CD4-positive, alpha-beta memory T cell (primary cell): ENCODE measurements around the gene C11orf21. TPM values are rescaled to one million over a fixed set of nuclear protein-coding genes. Genes with fewer than 3 reads are reported as not detected.

ENCODE experiments used
- CTCF ChIA-PET: fragments of 350-600 bp; sonication (Branson Sonifier 250); formaldehyde crosslinking; loops from one replicate; lab custom pipeline; 2021; ENCODE audit warnings: inconsistent platforms; ENCODE audit not compliant: partially characterized antibody; lab: Charles Lee
- POLR2A ChIA-PET: fragments of 350-600 bp; sonication (Branson Sonifier 250); formaldehyde crosslinking; loops from one replicate; lab custom pipeline; 2021; ENCODE audit not compliant: partially characterized antibody; lab: Charles Lee
- DNase-seq, 5 donors: peaks; one replicate each; pipeline versions ENCODE4 v3.0.0 to v3.0.0-alpha.2; 2020 to 2022; ENCODE audit warnings: mixed read lengths in 1 of 5
- H3K27ac ChIP-seq: one replicate; pipeline ENCODE4 v1.7.0; 2013; ENCODE audit warnings: low read depth, low read length
- H3K27me3 ChIP-seq: 2 replicates; pipeline ENCODE4 v1.7.0; 2013; ENCODE audit warnings: mild to moderate bottlenecking, low read length, moderate library complexity; ENCODE audit not compliant: insufficient read depth
- H3K36me3 ChIP-seq: 2 replicates; pipeline ENCODE4 v1.7.0; 2013; ENCODE audit warnings: mild to moderate bottlenecking, low read length, moderate library complexity; ENCODE audit not compliant: insufficient read depth
- H3K4me1 ChIP-seq: 2 replicates; pipeline ENCODE4 v1.7.0; 2013; ENCODE audit warnings: mild to moderate bottlenecking, low read length, moderate library complexity; ENCODE audit not compliant: insufficient read depth
- H3K4me3 ChIP-seq, 2 donors: one replicate each; pipeline ENCODE4 v1.7.0; 2013; ENCODE audit warnings: low read length in 2 of 2, mild to moderate bottlenecking in 1 of 2
- H3K9me3 ChIP-seq, 2 donors: one replicate each; pipeline ENCODE4 v1.7.0; 2013; ENCODE audit warnings: low read length in 2 of 2, control low read depth in 1 of 2; ENCODE audit not compliant: control insufficient read depth in 1 of 2
- H3K27ac Mint-ChIP-seq, 7 donors: one replicate each; pipeline ENCODE4 v1.8.0; 2020 to 2021; ENCODE audit warnings: mixed read lengths in 7 of 7, mild to moderate bottlenecking in 6 of 7, inconsistent platforms in 3 of 7, moderate library complexity in 3 of 7
- H3K27me3 Mint-ChIP-seq, 2 donors: one replicate each; pipeline ENCODE4 v1.8.0; 2020 to 2021; ENCODE audit warnings: mixed read lengths in 2 of 2
- H3K36me3 Mint-ChIP-seq, 2 donors: one replicate each; pipeline ENCODE4 v1.8.0; 2020 to 2021; ENCODE audit warnings: mixed read lengths in 2 of 2, inconsistent platforms in 1 of 2, mild to moderate bottlenecking in 1 of 2
- H3K4me1 Mint-ChIP-seq, 4 donors: one replicate each; pipeline ENCODE4 v1.8.0; 2020 to 2021; ENCODE audit warnings: mixed read lengths in 4 of 4, mild to moderate bottlenecking in 1 of 4
- H3K4me3 Mint-ChIP-seq, 8 donors: one replicate each; pipeline ENCODE4 v1.8.0; 2020 to 2021; ENCODE audit warnings: mixed read lengths in 8 of 8, mild to moderate bottlenecking in 7 of 8, moderate library complexity in 6 of 8, inconsistent platforms in 3 of 8
- H3K9me3 Mint-ChIP-seq, 8 donors: one replicate each; pipeline ENCODE4 v1.8.0; 2020 to 2021; ENCODE audit warnings: mixed read lengths in 8 of 8, mild to moderate bottlenecking in 5 of 8, inconsistent platforms in 3 of 8, moderate library complexity in 1 of 8
- intact Hi-C: fragments of 100-400 bp; cut with micrococcal nuclease; formaldehyde crosslinking; loops from one replicate; pipeline ENCODE4 v1.15.1; 2023
- polyA plus RNA-seq, 2 donors: library from polyadenylated mRNA; unstranded; fragments of 300-500 nt; fragmentation: Illumina TruSeq; gene quantifications; one replicate each; pipeline ENCODE4 v1.2.3, GENCODE V29; 2021
- total RNA-seq, 2 experiments: library from RNA; stranded (reverse); gene quantifications; one replicate each; pipeline ENCODE4 v1.2.3, GENCODE V29; 2021

C11orf21 gene
- total and polyA plus RNA-seq, 4 experiments from 2014 or later, result 9.4 to 65.6 (median 37.6) TPM

DNA sequence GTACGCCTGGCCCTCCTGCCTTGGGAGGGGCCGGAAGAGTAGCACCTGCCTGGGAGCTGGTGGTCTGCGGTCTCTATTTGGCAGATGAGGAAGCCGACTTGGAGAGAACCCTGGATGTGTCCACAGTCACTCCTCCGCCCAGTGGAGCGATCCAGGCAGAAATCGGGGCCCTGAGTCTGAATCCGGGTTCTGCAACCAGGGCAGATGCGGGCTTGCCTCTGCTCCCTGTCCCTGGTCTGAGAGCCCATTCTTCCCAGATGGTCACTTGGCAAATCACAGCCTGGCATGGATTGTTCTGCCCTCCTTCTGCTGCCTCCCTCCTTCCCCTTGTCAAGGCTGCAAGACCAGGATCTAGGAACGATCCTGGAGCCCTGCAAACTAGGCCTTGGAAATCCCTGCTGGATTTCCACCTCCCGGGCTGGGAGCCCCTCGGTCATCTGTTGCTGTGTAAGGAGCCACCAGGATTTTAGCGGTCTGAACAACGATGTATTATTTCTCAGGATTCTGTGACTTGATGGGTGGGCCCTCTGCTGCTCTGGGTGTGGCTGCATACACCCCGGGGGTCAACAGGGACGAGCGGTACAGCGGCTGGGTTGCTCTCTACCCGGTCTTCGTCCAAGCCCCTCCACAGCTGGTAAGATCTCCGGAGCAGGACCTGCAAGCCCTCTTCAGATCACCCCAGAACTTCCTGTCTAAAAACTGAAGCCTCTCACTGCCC lies 29.3 kb downstream of the C11orf21 start:
- intact Hi-C loops, result no loop called here
- H3K4me3 ChIP-seq, result no peak overlapping the region
- ChIA-PET CTCF (no interaction called here), POLR2A (interaction anchor here (0.5 kb wide), 1 partner anchor 580 kb away, joined by 3 read pairs; no protein-coding TSS in a partner anchor)
- H3K9me3 ChIP-seq, result no peaks in the 10 kb centered on the region
- no peak overlapping the region for H3K27ac Mint-ChIP-seq
- no peaks in the 10 kb centered on the region for H3K36me3 ChIP-seq
- H3K36me3 Mint-ChIP-seq, result no peaks in the 10 kb centered on the region
- H3K27ac ChIP-seq, result no peak overlapping the region
- peaks cover 0 to 12% (median 6%) of the 10 kb centered on the region in 4 donors for H3K4me1 Mint-ChIP-seq
- peaks cover 0 to 2% (median 0%) of the 10 kb centered on the region in 8 donors for H3K9me3 Mint-ChIP-seq
- peaks cover 11% of the 10 kb centered on the region for H3K27me3 ChIP-seq
- peaks cover 19% of the 10 kb centered on the region for H3K4me1 ChIP-seq
- no peak for DNase-seq
- H3K4me3 Mint-ChIP-seq, result peak overlapping the region in 4 of 8 donors; percentile 4 to 66 (median 44)
- peaks cover 17 to 20% of the 10 kb centered on the region in 2 donors for H3K27me3 Mint-ChIP-seq

DNA sequence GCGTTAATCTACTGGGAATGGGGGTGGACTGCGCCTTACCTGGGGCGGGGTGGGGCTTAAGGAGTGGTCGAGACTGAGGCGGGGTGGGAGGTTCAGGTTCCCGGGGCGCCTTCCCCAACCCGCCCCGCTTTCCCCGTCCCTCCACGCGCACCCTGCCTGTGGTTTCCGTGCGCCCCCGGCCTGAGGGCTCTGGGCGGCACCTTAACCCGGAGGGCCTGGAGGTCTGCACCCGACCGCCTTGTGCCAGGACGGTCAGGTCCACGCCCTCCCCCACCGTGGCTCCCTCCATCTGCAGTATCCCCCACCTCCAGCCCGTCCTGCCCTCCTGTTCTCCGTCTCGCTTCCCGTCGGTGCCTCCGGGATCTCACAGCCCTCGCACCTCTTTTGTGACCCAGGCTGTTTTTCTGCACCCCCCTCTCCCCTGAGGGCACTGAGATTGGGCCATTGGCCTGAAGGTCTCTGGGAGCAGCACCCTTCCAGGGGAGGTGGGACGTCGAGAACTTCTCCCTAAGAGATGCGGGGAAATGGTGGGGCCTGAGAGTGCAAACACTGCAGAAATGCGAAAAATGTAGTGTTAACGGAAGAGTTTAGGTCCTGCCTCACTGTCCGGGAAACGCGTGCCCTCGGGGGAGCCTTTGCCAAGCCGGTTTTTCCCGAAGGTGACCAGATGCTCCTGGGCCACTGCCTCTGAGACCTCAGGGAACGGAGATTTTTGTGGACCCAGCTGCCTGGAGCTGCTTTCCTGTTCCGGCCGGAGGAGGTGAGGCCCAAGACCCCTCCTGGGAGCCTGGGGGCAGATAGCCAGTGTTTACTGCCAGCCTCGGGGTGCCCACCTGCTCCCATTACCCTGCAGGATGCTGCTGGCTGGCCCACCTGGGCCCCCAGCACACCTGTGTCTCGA lies 30.1 kb downstream of the C11orf21 start:
- no peak overlapping the region for H3K27ac ChIP-seq
- Mint-ChIP-seq H3K9me3 (peaks cover 0 to 2% (median 0%) of the 10 kb centered on the region in 8 donors), H3K4me1 (peaks cover under 1 to 15% (median 7%) of the 10 kb centered on the region in 4 donors), H3K27me3 (peaks cover 16 to 17% of the 10 kb centered on the region in 2 donors), H3K27ac (no peak overlapping the region), H3K36me3 (no peaks in the 10 kb centered on the region), H3K4me3 (peak overlapping the region in 4 of 8 donors; percentile 31 to 54 (median 36))
- no peak for DNase-seq
- H3K9me3 ChIP-seq, result no peaks in the 10 kb centered on the region
- no peak overlapping the region for H3K4me3 ChIP-seq
- ChIA-PET POLR2A (no interaction called here), CTCF (no interaction called here)
- peaks cover 26% of the 10 kb centered on the region for H3K4me1 ChIP-seq
- peaks cover 11% of the 10 kb centered on the region for H3K27me3 ChIP-seq
- H3K36me3 ChIP-seq, result no peaks in the 10 kb centered on the region
- intact Hi-C loops, result no loop called here

GRCh38 chr11:2271077-2271326 lies 30.7 kb downstream of the C11orf21 start:
- no peaks in the 10 kb centered on the region for H3K36me3 Mint-ChIP-seq
- peaks cover 17% of the 10 kb centered on the region in 2 donors for H3K27me3 Mint-ChIP-seq
- ChIA-PET POLR2A (no interaction called here), CTCF (no interaction called here)
- peaks cover 6 to 21% (median 13%) of the 10 kb centered on the region in 4 donors for H3K4me1 Mint-ChIP-seq
- peaks cover 0 to 2% (median 0%) of the 10 kb centered on the region in 8 donors for H3K9me3 Mint-ChIP-seq
- peaks cover 32% of the 10 kb centered on the region for H3K4me1 ChIP-seq
- H3K27me3 ChIP-seq, result peaks cover 11% of the 10 kb centered on the region
- intact Hi-C loops, result no loop called here
- H3K4me3 Mint-ChIP-seq, result no peak overlapping the region
- no peak overlapping the region for H3K27ac ChIP-seq
- H3K4me3 ChIP-seq, result no peak overlapping the region
- no peaks in the 10 kb centered on the region for H3K9me3 ChIP-seq
- H3K36me3 ChIP-seq, result no peaks in the 10 kb centered on the region
- peak in 4 of 5 donors; percentile 25 to 48 (median 36) for DNase-seq
- no peak overlapping the region for H3K27ac Mint-ChIP-seq

- Mint-ChIP-seq H3K36me3 (no peaks in the 10 kb centered on the region), H3K4me1 (peaks cover 11 to 26% (median 18%) of the 10 kb centered on the region in 4 donors), H3K27ac (peak within 1 kb of the TSS in 1 of 7 donors; percentile 72), H3K27me3 (peaks cover 14 to 21% of the 10 kb centered on the region in 2 donors), H3K9me3 (peaks cover 0 to 2% (median 0%) of the 10 kb centered on the region in 8 donors), H3K4me3 (peak within 1 kb of the TSS in 7 of 8 donors; percentile 15 to 76 (median 62))
- H3K4me3 ChIP-seq, result peak within 1 kb of the TSS in 1 of 2 donors; percentile 38
- H3K4me1 ChIP-seq, result peaks cover 37% of the 10 kb centered on the region
- DNase-seq, result no peak
- intact Hi-C loops, result no loop called here
- H3K9me3 ChIP-seq, result no peaks in the 10 kb centered on the region
- H3K27me3 ChIP-seq, result peaks cover 11% of the 10 kb centered on the region
- CTCF ChIA-PET, result no interaction called here
- no peaks in the 10 kb centered on the region for H3K36me3 ChIP-seq
- POLR2A ChIA-PET, result interaction anchor here (0.7 kb wide), 1 partner anchor 34 kb away, joined by 3 read pairs; no protein-coding TSS in a partner anchor
- H3K27ac ChIP-seq, result no peak within 1 kb of the TSS
Measured at GRCh38 chr11:2270322-2271076, 31.2 kb downstream of the C11orf21 start, which contains the start of gene ASCL2. Gene ASCL2, minus strand, starts transcription at chr11:2270588. Its CDS starts 256 bp downstream, at chr11:2270332.

GRCh38 chr11:2269601-2270321 lies 32.0 kb downstream of the C11orf21 start:
- intact Hi-C loops, result loop anchor here (10.0 kb wide), 1 partner anchor 55 kb away; no protein-coding TSS in a partner anchor
- Histone ChIP-seq H3K27ac (no peak overlapping the region), H3K4me3 (no peak overlapping the region), H3K27me3 (peaks cover 11% of the 10 kb centered on the region), H3K36me3 (no peaks in the 10 kb centered on the region), H3K9me3 (no peaks in the 10 kb centered on the region), H3K4me1 (peaks cover 43% of the 10 kb centered on the region)
- Mint-ChIP-seq H3K36me3 (no peaks in the 10 kb centered on the region), H3K27ac (no peak overlapping the region), H3K9me3 (peaks cover 0 to 2% (median 0%) of the 10 kb centered on the region in 8 donors), H3K27me3 (peaks cover 11 to 23% of the 10 kb centered on the region in 2 donors), H3K4me3 (peak overlapping the region in 2 of 8 donors; percentile 43 to 74), H3K4me1 (peaks cover 14 to 29% (median 21%) of the 10 kb centered on the region in 4 donors)
- peak in 4 of 5 donors; percentile 41 to 54 (median 46) for DNase-seq
- ChIA-PET CTCF (no interaction called here), POLR2A (interaction anchor here (0.7 kb wide), 1 partner anchor 35 kb away, joined by 3 read pairs; no protein-coding TSS in a partner anchor)
